Fibroblast of the aortic adventitia (primary cell): ENCODE results near the gene TPCN1. TPM values are rescaled to one million over a fixed set of nuclear protein-coding genes. Genes with fewer than 3 reads are reported as not detected.

Source experiments
- DNase-seq: peaks from one replicate; pipeline ENCODE4 v3.0.0-alpha.2; 2010; ENCODE audit warnings: low read depth
- H3K4me3 ChIP-seq: 2 replicates; pipeline ENCODE4 v1.5.1; 2011; ENCODE audit warnings: low read depth, mild to moderate bottlenecking, control low read depth, low read length, moderate library complexity
- total RNA-seq: library from RNA; depleted of rRNA; stranded (reverse); fragments of >200 nt; gene quantifications from 2 replicates; pipeline ENCODE4 v1.2.3, GENCODE V29; 2012; ENCODE audit warnings: low replicate concordance
- TF ChIP-seq, protein P1 (sequence below): IDR thresholded peaks from 2 replicates; pipeline ENCODE4 v1.5.1; 2011; ENCODE audit warnings: mild to moderate bottlenecking, low read length, control low read depth, inconsistent platforms; ENCODE audit not compliant: insufficient read depth

The TPCN1 gene
- total RNA-seq, 1 donor, result 20.4 TPM

DNA sequence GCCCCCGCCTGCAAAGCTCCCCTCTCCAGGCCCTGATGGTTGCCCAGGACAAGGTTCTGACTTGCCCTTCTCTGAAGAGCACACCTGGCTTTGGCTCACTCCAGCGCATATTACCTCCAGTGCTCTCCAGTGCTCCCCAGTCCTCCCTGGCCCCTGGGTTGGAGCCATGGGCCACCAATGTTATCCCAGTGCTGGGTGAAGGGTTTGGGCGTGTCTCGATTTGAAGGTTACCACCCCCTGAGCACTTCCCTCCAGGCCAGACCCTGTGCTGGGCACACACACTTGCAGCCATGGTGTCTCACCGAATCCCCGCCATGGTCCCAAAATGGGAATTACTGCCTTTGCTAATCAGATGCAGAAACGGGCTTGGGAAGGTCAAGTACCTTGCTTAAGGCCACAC is 24.7 kb upstream of the TPCN1 start:
- H3K4me3 ChIP-seq, result no peak overlapping the region
- no peak for DNase-seq
- TF ChIP-seq, protein P1, sequence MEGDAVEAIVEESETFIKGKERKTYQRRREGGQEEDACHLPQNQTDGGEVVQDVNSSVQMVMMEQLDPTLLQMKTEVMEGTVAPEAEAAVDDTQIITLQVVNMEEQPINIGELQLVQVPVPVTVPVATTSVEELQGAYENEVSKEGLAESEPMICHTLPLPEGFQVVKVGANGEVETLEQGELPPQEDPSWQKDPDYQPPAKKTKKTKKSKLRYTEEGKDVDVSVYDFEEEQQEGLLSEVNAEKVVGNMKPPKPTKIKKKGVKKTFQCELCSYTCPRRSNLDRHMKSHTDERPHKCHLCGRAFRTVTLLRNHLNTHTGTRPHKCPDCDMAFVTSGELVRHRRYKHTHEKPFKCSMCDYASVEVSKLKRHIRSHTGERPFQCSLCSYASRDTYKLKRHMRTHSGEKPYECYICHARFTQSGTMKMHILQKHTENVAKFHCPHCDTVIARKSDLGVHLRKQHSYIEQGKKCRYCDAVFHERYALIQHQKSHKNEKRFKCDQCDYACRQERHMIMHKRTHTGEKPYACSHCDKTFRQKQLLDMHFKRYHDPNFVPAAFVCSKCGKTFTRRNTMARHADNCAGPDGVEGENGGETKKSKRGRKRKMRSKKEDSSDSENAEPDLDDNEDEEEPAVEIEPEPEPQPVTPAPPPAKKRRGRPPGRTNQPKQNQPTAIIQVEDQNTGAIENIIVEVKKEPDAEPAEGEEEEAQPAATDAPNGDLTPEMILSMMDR, result no peak

DNA sequence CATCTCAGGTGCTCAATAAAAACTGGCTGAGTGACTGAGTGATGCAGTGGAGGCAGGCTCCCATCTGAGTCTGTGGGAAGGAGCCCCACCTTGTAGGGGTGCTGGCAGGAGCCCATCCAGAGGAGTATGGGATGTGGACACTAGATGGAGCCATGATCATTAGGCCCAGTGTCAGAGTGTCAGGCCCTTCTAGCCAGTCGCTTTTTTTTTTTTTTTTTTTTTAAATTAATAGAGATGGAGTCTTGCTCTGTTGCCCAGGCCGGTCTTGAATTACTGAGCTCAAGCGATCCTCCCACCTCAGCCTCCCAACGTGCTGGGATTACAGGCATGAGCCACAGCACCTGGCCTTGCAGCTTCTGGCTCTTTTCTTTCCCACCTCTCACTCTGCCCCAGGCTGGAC is 24.3 kb upstream of the TPCN1 start:
- DNase-seq, result peak; percentile 88
- no peak overlapping the region for H3K4me3 ChIP-seq
- TF ChIP-seq, protein P1, result peak; percentile 85

GRCh38 chr12:113197518-113198077 is 23.7 kb upstream of the TPCN1 start:
- TF ChIP-seq, protein P1, result no peak
- no peak for DNase-seq
- no peak overlapping the region for H3K4me3 ChIP-seq

GRCh38 chr12:113198296-113198695 is 23.0 kb upstream of the TPCN1 start:
- no peak for DNase-seq
- TF ChIP-seq, protein P1, result no peak
- H3K4me3 ChIP-seq, result no peak overlapping the region

DNA sequence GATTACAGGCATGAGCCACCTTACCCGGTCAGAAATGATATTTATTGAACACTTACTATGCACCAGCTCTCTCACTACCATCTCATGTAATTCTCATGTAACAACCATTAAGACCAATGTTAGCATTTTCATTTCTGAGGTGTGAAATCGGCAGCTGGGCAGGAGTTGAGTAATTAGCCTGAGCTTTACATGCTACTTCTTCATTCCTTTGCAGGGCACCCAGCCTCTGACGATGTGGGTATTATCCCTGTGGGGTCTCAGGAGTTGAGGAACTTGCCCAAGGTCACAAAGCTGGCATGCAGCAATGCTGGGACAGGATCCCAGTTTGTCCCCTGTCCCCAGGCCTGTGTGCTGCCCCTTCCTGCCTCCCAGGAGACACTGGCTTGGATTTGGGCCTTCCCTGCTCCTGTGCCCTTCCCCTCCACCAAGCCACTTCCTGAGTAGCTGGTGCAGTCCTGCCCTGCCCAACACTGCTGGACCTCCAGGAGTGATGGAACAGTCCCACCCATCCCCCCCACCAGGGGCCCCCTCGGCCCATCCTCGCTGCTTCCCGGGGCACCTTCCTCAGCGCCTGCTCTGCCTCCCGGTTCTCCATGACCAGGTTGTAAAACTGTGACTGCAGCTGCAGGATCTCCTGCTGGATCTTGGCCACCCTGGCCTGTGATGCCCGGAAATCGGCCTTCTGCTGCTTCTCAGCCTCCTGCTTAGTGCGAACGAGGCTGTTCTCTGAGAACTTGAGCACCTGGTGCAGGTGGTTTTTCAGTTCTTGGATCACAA is 21.1 kb upstream of the TPCN1 start:
- TF ChIP-seq, protein P1, result no peak
- no peak for DNase-seq
- no peak overlapping the region for H3K4me3 ChIP-seq

- no peak for DNase-seq
- TF ChIP-seq, protein P1, result no peak
These were observed 19.8 kb upstream of the TPCN1 start for GRCh38 chr12:113201187-113202177.

More at GRCh38 chr12:113201187-113202177, 19.8 kb upstream of the TPCN1 start:
- no peak overlapping the region for H3K4me3 ChIP-seq
